ENCODE results near the gene MIPOL1.

DNA sequence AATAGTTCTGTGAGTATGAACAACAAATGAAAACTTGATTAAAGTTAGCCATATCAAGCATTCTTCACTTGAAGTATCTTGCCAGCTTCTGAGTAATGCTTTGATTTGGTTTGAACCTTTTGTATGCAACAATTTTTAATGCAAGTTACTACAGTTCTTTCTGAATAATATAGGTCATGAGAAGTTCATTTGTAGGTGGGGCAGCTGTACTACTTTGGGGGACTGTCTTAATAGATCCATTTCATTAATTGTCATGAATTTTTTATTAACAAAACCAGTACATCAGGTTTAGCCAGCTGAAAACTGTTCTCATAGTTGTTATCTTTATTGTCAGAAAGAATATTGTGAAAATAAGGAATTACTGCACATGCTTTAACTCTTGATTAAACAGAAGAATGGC, 254.6 kb downstream of the MIPOL1 start:
- TF ChIP-seq RFX5 (IDR thresholded peaks at IDR 0.05; ENCODE audit: low read depth, low read length) (no peak), CEBPB (IDR thresholded peaks at IDR 0.05; ENCODE audit: low read depth, low read length) (no peak), CTCF (conservative IDR thresholded peaks at IDR 0.05; ENCODE audit: low read depth, low read length) (no peak), MAFK (IDR thresholded peaks at IDR 0.05; ENCODE audit: low read depth, low read length) (no peak), NFE2L2 (IDR thresholded peaks at IDR 0.05; ENCODE audit: low read depth, low read length) (no peak), MXI1 (IDR thresholded peaks at IDR 0.05; ENCODE audit: borderline replicate concordance, low read depth, low read length) (no peak), CHD1 (IDR thresholded peaks at IDR 0.05; ENCODE audit: low read depth, low read length) (no peak), POLR2A (IDR thresholded peaks at IDR 0.05; ENCODE audit: low read depth, low read length) (no peak), ELK1 (IDR thresholded peaks at IDR 0.05; ENCODE audit: borderline replicate concordance, low read depth, low read length) (no peak), FOS (IDR thresholded peaks at IDR 0.05; ENCODE audit: low read depth, low read length) (no peak)
- TF ChIP-seq, protein P1, sequence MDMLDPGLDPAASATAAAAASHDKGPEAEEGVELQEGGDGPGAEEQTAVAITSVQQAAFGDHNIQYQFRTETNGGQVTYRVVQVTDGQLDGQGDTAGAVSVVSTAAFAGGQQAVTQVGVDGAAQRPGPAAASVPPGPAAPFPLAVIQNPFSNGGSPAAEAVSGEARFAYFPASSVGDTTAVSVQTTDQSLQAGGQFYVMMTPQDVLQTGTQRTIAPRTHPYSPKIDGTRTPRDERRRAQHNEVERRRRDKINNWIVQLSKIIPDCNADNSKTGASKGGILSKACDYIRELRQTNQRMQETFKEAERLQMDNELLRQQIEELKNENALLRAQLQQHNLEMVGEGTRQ (IDR thresholded peaks at IDR 0.05; ENCODE audit: low read depth, low read length), result no peak
